ENCODE data around the gene DNMBP.
A peak's percentile ranks its signal among the peaks of the same experiment; 100 is the strongest.
"Not testable (repeated sequence)": the region's sequence is repeated elsewhere in the genome, so short reads cannot be mapped to it uniquely, and the experiment has no call there.

Gene DNMBP

DNA sequence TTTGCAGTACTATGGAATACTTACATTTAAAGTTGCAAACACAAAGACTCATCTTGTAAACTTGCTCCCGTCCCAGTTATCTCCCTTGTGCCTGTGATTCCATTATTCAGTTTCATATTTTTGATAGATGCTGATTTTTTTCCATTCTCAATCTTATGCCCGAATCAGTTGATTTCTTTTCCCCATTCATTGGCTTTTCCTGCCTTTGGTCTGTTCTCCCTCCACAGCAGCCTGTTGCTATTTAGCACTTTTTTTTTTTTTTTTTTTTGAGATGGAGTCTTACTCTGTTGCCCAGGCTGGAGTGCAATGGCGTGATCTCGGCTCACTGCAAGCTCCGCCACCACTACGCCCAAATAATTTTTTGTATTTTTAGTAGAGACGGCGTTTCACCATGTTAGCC, 149.3 kb downstream of the DNMBP start:
- no peak for DNase-seq

DNA sequence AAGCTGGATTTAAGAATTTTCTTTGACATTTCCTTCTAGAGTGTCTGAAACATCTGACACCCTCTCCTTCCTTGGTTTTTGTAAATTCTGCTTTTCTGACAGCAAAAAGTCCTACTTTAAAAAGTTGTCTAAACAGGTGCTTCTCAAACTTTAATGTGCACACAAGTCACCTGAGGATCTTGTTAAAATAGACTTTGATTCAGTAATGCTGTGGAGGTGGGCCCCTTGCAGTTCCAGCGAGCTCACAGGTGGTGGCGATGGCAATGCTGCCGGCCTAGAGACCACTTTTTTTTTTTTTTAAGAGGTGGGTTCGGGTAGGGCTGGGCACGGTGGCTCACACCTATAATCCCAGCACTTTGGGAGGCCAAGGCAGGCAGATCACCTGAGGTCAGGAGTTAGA, 150.2 kb downstream of the DNMBP start:
- no peak for DNase-seq

DNA sequence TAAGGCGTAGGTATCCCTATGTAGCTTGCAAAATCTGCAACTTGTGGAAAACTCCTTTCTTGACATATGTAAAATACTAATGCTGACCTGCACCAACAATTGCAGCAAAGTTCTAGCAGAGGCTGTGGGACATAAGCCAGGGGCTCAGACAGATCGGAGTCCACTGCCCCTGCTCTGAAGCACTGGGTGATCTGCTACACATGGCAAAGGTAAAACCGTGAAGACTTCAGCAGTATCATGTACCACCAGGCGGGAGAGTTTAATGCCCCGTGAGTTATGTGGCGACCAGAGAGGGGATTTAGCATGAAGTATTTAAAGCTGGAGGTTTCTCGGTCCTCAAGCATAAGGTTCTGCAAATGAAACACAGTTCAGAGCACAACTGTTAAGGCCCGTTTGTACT, 150.9 kb downstream of the DNMBP start:
- no peak for DNase-seq

DNA sequence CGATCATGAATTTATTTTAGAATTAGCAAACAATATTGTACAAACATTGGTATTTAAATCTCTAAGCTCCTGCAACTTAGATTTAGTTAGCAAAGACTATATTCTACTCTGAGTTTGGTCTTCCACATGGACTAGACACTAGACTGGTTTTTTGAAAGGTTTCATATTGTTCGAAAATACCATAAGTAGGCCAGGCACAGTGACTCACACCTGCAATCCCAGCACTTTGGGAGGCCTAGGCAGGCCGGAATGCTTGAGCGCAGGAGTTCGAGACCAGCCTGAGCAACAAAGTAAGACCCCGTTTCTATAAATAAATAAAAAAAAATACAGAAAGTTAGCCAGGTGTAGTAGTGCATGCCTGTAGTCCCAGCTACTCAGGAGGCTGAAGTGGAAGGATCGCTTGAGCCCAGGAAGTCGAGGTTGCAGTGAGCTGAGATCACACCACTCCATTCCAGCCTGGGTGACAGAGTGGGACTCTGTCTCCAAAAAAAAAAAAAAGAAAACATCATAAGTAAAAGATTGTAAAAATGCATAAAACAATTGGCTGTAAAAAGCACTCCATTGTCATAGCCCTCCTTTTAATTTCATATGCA, 154.2 kb downstream of the DNMBP start:
- no peak for DNase-seq

DNA sequence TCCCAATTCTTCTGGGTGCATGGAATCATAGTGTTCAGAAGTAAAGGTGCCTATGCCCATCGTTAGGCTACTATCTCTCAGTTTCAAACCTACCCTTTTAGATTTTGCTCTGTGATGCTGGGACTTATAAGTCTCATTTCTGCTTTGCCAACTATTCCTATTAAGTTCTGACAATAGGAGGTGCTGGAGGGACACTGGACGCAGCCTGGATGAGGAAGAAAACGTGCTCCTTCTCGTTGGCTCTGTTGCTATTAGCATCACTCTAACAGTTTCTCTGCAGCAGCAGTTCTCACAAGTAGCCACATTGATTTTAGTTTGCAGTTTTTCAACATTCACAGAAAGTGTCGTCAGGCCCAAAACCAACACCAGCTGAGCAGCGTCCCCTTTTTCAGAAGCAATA, 154.9 kb downstream of the DNMBP start:
- peak; percentile 28 to 36 (median 28) for DNase-seq

DNA sequence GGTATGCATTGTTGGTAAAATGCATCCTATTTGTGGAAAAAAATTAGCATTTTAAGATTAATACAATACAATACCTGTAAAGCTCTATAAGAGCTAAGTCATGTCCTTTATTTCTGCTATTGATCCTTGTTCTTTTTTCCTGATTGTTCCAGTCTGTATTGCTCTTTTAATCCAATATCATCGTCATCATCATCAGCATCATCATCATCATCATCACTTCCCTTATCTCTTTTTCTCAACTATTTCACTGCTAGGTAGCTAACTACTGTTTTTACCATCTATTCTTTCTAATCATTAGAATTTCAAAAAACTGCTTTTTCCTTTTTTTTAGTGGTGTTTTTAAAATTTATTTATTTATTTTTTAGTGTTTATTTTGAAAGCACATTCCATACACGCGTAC, 156.1 kb downstream of the DNMBP start:
- DNase-seq = no peak

DNA sequence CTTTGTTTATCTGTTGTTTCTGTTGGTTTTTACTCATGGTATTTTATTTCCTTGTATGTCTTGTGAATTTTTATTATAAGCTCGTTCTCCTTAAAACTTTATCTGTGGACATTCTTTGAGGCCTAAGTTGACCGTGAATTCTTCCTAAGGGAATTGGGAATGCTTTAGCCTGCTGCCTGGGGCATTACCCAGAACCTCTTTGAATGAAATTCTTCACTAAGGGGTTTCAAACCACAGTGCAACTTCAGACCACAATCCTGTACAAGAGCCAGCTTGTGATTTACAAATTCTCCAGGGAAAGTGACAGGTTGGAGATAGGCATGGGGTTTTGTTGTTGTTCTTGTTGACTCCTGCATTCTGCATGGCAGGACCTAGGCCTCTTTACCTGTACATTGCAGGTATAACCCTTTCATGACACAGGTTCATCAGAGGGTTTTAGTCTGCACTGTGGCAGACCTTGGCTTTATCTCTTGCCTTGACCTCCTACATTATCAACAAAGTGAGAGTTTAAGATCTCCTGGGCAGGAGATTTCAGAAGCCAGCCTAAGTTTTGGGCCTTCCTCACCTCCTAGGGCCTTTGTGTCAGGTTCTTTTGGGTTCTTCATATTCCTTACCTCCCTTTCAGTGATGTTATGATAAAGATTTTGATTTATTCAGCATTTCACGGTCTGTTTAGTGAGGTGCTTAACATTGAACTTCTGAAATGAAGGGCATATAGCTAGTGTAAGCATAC, 157.1 kb downstream of the DNMBP start:
- DNase-seq = no peak

DNA sequence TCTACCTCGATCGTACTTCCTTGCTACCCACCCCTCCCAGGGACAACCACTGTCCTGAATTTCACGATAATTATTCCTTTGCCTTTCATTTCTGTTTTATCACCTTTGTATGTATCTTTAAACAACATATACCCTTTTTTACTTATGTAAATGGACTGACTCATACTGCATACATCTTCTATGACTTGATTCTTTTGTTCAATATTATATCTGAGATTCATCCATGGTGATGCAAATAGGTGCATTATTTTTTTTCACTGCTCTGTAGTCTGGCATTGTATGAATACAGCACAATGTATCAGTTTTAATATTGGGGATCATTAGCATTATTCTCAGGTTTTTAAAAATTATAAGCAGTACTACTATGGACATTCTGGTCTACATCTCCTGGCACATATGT, 157.9 kb downstream of the DNMBP start:
- no peak for DNase-seq

DNA sequence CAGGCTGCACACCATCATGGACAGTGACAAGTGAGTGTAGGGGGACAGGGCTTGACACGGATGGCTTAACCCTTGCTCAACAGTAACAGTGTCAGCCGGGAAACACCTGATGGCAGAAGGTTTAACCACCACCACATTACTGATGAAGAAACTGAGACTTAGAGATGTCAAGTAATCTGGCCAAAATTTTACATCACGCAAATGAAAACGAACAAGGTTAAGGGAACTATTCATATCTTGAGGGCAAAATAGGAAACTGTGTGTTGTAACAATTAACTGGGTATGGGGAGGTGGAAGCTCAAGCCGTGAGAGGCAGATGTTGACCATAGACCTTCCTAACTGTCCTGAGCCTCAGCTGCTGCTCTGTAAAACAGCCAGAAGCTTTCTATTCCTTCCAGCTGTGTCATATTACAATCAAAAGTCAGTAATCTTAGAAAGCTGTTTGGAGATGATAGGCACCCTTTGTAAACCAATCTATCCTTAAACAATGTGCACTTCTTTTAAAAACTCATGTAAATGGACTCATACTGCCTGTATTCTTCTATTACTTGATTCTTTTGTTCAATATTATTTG, 158.9 kb downstream of the DNMBP start:
- no peak for DNase-seq

DNA sequence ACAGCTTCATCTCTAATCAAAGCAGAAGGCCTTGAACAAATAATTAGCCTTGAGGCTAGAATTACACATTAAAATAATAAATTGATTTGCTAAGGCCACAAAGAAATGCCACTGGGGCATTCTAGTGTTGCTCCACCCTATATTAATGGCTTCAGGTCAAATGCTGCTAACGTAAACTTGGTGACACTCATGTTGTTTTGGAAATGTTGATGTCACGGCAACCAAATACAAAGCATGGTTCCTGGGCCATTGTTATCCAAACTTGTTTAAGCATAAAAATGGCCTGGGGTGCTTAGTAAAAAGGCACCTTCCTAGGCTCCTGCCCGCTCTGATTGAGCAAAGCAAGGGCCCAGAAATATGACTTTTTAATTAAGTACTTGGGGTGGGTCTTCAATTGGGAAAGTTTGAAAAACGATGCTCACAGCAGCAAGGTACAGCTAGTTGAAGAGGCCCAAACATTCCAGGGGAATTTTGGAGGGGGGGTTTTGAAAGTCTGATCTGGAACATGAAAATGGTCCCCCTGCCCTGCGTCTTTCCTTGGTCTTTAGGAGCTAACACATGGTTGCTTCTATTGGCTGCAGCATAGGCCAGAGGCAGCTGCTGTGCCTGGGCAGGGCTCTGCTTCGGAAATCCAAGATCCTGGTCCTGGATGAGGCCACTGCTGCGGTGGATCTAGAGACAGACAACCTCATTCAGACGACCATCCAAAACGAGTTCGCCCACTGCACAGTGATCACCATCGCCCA, 159.6 kb downstream of the DNMBP start:
- DNase-seq = no peak

DNA sequence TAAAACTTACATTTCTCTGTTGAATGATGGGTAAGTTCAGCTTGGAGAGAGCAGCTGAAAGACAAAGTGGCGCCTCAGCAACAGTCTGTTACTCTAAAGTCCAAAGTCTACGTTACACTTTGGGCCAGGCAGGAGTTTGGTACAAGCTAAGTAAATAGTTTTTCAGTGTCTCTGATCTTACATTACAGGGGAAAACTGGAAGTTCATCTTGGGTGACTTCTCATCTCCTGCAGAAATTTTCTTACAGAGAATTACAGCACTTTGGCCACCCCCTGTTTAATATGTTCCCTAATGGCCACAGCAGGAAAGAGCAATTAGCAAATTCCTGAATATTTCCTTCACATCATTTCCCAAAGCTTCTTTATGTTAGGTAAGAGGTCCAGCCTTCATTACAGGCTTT, 160.2 kb downstream of the DNMBP start:
- DNase-seq = no peak

DNA sequence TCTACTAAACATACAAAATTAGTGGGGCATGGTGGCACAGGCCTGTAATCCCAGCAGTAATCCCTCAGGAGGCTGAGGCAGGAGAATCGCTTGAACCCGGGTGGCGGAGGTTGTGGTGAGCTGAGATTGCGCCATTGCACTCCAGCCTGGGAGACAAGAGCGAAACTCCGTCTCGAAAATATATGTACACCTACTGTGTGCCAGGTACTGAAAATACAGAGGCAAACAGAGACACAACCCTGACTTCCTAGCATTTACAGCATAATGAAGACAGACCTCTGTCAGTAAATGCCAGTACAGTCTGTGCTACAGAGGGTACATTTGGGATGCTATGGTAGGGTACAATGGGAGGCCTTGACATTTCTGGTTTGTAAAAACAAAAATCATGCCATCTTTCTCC, 160.7 kb downstream of the DNMBP start:
- DNase-seq = no peak

DNA sequence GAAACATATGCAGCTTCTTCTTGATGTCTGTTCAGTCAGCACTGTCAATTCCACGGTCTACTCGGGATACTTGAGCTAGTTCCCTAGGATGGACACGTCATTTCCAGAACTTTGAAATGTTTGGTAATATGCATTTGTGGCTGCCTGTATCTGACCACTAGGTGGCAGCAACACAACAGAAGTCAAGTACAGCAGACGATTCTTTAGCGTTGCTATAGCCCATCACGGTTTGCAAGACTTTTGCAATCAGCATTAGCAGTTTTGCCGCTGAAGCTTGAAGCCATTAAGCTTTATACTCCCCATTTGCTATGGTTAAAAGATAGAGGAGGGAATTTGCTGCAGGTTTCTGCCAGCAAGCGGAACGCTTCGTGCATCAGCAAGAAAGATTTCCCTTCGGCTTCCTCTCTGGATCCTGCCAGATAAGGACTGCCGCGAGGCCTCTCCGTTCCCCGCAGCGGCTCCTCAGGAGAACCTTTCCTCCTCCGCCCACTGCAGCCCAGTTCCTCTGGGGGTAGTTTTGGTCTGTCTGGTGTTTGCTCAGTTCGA, 163.8 kb downstream of the DNMBP start:
- peak; percentile 91 to 97 (median 95) for DNase-seq

DNA sequence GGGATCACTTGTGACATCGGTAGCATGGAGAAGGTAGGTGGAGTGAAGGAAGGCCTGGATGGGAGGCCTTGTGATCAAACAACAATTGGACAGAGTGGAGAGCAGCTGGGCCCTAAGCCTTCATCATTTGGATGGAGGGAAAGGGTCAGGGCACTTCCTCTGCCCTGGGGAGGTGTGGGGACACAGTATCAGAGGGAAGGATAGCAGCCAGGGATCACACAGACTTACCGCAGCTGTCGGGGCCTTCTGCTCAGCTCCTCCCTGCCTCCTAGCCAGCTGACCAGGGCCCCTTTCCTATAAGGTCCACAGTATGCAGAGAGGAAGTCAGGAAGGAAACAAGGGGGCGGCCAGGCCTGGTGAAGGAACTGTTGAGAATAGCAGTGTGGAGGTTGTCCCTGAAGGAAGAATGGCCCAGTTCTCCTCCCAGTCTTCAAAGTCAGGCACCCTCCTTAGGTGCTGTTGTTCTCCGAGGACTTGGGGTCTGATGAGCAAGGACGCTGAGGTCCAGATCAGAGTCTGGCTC, 165.3 kb downstream of the DNMBP start:
- DNase-seq = peak in 1 of 3 donors; percentile 35

DNA sequence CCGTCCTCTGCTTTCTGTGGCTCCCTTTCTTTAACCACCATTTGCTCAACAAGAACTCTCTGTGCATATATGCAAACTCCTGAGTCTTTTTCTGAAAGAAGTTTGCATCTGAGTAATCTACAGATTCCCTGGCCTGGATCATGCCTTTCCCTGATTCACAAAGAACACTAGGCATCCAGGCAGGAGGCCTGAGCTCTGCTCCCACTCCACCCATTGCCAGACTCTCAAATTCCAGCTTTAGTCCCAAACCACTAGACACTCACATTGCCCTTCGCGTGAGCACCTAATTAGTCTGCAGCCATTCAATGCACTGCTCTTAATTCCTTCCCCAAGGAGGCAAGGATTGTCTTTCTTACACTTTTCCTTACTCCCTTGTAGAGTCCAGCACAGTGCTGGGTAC, 166.4 kb downstream of the DNMBP start:
- DNase-seq = no peak

DNA sequence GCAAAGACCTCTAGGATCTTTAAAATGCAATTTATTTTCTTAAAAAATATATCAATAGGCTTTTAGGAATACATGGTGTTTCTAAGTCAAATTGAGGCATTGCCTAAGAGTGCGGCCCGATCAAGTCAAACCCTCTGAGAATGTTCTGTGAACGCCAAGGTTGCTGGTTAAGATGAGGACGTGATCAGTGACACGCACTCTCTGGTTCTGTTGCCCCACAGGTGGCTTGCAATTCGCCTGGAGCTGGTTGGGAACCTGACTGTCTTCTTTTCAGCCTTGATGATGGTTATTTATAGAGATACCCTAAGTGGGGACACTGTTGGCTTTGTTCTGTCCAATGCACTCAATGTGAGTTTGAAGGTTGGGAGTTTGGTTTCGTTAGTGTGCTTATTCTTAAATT, 168.0 kb downstream of the DNMBP start:
- no peak for DNase-seq

DNA sequence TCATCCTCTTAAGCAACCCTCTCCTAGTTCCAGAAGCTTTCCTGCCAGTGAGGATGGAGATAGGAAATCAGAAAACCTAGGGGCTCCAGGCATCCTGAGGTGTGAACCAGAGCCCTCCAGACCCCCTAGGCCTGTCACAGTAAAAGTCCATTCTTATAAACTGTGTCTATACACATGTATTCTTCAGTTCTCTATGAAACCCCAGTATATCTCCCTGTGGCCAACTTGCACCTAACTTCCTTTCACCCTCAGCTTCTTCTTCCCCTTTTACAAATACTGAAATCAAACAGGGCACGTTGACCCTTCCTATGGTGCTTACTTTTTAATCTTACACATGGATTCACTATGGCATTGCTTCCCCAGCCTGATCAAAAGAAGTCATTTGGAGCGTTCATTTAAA, 168.9 kb downstream of the DNMBP start:
- DNase-seq = not testable (repeated sequence)

DNA sequence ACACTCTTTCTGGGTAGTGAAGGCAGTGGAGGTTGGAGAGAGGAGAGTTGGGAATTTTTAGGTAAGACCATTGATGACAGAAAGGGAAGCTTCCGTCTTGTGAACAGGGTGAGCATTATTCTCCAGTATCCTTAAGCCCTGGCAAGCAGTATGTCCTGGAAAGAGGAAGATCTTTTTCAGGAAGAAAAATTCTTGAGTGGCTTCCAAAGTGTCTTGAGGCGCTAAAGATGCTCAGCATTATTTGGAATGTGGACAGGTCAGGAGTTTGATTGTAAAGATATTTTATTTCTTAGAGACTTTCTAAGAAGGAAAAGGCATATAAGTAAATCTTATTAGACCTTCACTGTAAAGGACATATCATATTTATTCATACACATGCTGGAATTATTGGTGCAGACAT, 173.0 kb downstream of the DNMBP start:
- DNase-seq = peak in 1 of 3 donors; percentile 16

DNA sequence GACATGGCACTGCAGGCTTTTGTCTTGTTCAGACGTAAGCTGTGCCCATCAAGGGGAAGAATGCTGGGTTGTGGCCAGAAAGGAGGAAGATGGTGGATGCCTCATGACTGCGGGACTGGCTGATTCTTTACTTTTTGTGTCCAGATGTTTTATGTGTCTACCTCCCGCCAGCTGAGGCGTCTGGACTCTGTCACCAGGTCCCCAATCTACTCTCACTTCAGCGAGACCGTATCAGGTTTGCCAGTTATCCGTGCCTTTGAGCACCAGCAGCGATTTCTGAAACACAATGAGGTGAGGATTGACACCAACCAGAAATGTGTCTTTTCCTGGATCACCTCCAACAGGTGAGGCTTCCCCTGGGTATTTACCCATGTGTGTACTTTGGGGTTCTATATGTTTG, 173.8 kb downstream of the DNMBP start:
- DNase-seq = peak in 1 of 3 donors; percentile 4

DNA sequence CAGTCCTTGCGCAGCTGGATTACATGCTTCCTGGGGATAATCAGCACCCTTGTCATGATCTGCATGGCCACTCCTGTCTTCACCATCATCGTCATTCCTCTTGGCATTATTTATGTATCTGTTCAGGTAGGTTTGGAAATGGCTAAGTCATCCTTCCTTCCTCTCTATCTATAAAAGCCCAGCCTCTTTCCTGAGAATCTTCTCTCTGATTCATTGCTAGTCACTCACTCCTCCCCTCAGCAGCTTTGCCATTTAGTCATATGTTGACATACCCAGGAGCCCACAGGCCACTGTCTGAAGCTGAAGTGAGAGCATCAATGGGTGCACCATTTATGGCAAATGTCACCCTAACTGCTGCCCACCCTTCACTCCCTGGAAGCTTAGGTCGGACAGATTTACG, 175.3 kb downstream of the DNMBP start:
- DNase-seq = peak in 1 of 3 donors; percentile 19

DNA sequence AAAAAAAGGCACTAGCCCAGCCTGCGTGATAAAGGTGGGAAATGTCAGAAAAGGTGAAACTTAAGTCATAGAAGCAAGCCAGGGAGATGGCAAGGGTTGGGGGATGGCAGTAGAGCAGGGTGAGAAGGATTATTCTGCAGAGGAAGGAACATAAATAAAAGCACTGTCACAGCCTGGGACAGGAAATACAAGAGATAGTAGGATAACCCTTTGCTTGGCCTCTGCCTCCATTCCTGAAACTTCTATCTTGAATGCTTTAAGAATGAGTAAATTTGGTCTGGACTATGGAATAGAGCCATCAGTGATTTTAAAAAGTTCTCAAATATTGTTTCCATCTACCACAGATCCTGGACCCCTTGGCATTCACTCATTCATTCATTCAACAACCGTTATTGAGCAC, 177.3 kb downstream of the DNMBP start:
- DNase-seq = peak in 1 of 3 donors; percentile 16

DNA sequence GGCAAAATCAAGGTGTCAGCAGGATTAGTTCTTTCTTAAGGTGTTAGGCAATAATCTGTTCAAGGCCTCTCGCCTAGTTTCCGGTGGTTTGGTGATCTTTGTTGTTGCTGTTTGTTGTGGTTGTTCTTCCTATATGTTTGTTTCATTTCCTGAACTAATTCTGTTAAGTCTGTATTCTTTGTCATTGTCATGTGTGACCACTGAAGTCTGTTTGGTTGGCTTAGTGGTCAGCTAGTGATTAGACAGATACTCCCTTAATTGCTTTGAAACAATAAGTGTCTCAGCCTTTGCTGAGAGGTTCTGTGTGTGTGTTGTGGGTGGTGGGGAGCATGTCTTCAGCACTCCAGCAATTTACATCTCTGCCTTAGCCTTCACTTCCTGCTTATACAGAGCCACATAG, 181.3 kb downstream of the DNMBP start:
- DNase-seq = no peak

DNA sequence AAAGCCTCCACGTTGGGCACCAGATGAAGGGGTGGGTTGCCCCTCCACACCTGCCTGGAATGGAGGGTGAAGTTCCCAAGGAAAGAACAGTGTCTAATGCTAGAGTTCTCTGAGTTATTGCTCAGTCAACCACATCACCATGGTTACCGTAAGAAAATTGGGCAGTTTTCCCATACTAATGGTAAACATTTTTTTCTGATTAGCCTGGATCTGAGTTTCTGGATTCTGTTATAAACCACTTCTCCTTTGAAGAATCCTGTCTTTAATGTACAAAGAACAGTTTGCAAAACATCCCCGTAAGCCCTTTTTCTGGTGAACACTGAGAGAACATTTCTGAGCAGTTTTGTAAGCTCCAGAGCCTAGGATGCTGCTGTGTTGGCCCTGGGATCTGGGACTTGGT, 181.8 kb downstream of the DNMBP start:
- no peak for DNase-seq

All from suppressor macrophage treated with lipopolysaccharide for 1 hour (primary cell).